ENCODE results near the gene ANKH.

DNA sequence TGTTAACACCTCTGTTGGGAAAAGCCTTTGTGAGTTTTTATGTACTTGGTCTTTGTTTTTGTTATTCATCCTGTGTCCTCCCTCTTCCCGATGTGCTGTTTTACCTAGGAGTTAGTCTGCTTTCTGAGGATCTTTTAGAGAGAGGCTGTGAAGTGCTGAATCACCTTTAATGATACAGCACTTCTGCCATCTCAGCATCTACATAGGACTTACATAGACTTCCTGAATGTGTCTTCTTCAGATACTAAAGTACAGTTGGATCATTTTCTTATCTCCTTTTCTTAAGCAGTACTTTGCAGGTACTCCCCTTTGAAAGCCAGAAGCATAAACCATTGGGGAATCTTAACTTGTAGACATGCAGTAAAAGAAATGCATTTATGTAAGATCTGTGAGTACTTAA is 175.5 kb downstream of the ANKH start:
- TF ChIP-seq CTCF (IDR thresholded peaks at IDR 0.05) (no peak), EZH2 (IDR thresholded peaks at IDR 0.05; ENCODE audit: borderline replicate concordance, insufficient read depth, low read depth, low read length, poor library complexity, severe bottlenecking) (no peak)
